Measurements from ENCODE around the gene FSTL5.

Gene FSTL5

GRCh38 chr4:162117051-162117450, 46.7 kb downstream of the FSTL5 start:
- Histone ChIP-seq H3K36me3 (replicated peaks; ENCODE audit: insufficient read depth, low read length) (no peaks in the 10 kb centered on the region), H3K79me2 (ENCODE audit: low read length) (no peaks in the 10 kb centered on the region), H3K9me3 (replicated peaks; ENCODE audit: insufficient read depth, low read length) (no peaks in the 10 kb centered on the region), H3K27ac (ENCODE audit: low read length) (no peak overlapping the region), H3K9ac (ENCODE audit: low read length) (no peak overlapping the region), H3K27me3 (replicated peaks; ENCODE audit: insufficient read depth, low read length) (no peaks in the 10 kb centered on the region), H3K4me1 (ENCODE audit: low read length) (no peaks in the 10 kb centered on the region), H3K4me2 (ENCODE audit: low read depth, low read length) (no peak overlapping the region), H4K20me1 (ENCODE audit: insufficient read depth, low read length) (no peaks in the 10 kb centered on the region), H3K9me2 (replicated peaks; ENCODE audit: insufficient read depth, low read length) (no peaks in the 10 kb centered on the region), H3K4me3 (ENCODE audit: low read length) (no peak overlapping the region), H2AFZ (ENCODE audit: low read length) (no peak overlapping the region), H3F3A (ENCODE audit: insufficient read depth, low read length) (no peaks in the 10 kb centered on the region)
- no peak for TF ChIP-seq EZH2 (optimal IDR thresholded peaks at IDR 0.05; ENCODE audit: low read depth, low read length)
- TF ChIP-seq EZH2phosphoT487 (IDR thresholded peaks at IDR 0.05; ENCODE audit: low read length): no peak
- TF ChIP-seq CTCF (IDR thresholded peaks at IDR 0.05; ENCODE audit: low read length): no peak
- DNase-seq: no peak

DNA sequence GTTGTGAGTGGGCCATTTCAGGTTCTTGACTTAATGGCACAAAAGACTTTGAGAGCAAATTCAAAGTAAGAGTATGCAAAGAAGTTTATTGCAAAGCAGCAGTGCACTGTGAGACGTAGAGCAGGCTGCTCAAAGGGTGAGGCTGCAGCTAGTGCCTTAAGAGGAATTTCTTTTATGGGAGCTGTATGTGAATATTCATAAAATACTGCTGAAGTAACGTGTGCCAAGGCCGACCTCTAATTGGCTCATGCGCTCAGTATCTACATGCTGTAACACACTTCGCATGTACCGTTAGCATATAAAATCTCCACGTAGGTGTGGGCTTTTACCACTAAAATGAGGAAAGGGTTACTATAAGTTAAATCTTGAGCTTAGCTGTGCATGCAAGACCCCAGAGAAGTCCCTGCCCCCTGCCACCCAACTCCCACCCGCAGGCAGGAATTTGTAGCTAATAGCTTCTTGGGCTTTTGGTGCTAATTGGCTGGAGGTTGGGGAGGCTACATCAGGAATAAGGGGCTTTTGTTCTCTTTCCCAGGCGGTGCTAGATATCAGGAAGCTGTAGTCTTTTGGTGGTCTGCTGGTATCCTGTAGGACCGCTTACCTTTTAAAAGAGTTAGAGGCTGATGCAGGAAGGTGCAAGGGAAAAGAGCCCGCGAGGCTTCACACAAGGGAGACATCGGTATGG, 47.6 kb downstream of the FSTL5 start:
- H3K9ac ChIP-seq (ENCODE audit: low read length): no peak overlapping the region
- DNase-seq: no peak
- no peaks in the 10 kb centered on the region for H3K36me3 ChIP-seq (replicated peaks; ENCODE audit: insufficient read depth, low read length)
- H3K9me2 ChIP-seq (replicated peaks; ENCODE audit: insufficient read depth, low read length): no peaks in the 10 kb centered on the region
- H3K9me3 ChIP-seq (replicated peaks; ENCODE audit: insufficient read depth, low read length): no peaks in the 10 kb centered on the region
- no peak overlapping the region for H3K4me2 ChIP-seq (ENCODE audit: low read depth, low read length)
- H3K27me3 ChIP-seq (replicated peaks; ENCODE audit: insufficient read depth, low read length): no peaks in the 10 kb centered on the region
- no peak overlapping the region for H3K27ac ChIP-seq (ENCODE audit: low read length)
- H3K4me3 ChIP-seq (ENCODE audit: low read length): no peak overlapping the region
- no peaks in the 10 kb centered on the region for H3K79me2 ChIP-seq (ENCODE audit: low read length)
- TF ChIP-seq EZH2phosphoT487 (IDR thresholded peaks at IDR 0.05; ENCODE audit: low read length) (no peak), CTCF (IDR thresholded peaks at IDR 0.05; ENCODE audit: low read length) (no peak), EZH2 (optimal IDR thresholded peaks at IDR 0.05; ENCODE audit: low read depth, low read length) (no peak)
- no peaks in the 10 kb centered on the region for H3F3A ChIP-seq (ENCODE audit: insufficient read depth, low read length)
- H4K20me1 ChIP-seq (ENCODE audit: insufficient read depth, low read length): no peaks in the 10 kb centered on the region
- no peaks in the 10 kb centered on the region for H3K4me1 ChIP-seq (ENCODE audit: low read length)
- H2AFZ ChIP-seq (ENCODE audit: low read length): no peak overlapping the region

GRCh38 chr4:162115333-162115732, 48.5 kb downstream of the FSTL5 start:
- no peaks in the 10 kb centered on the region for H3K36me3 ChIP-seq (replicated peaks; ENCODE audit: insufficient read depth, low read length)
- no peaks in the 10 kb centered on the region for H3F3A ChIP-seq (ENCODE audit: insufficient read depth, low read length)
- no peak overlapping the region for H3K27ac ChIP-seq (ENCODE audit: low read length)
- TF ChIP-seq EZH2 (optimal IDR thresholded peaks at IDR 0.05; ENCODE audit: low read depth, low read length) (no peak), CTCF (IDR thresholded peaks at IDR 0.05; ENCODE audit: low read length) (no peak), EZH2phosphoT487 (IDR thresholded peaks at IDR 0.05; ENCODE audit: low read length) (no peak)
- no peak overlapping the region for H3K9ac ChIP-seq (ENCODE audit: low read length)
- H3K79me2 ChIP-seq (ENCODE audit: low read length): no peaks in the 10 kb centered on the region
- no peak overlapping the region for H2AFZ ChIP-seq (ENCODE audit: low read length)
- H3K4me3 ChIP-seq (ENCODE audit: low read length): no peak overlapping the region
- H3K4me1 ChIP-seq (ENCODE audit: low read length): no peaks in the 10 kb centered on the region
- H3K27me3 ChIP-seq (replicated peaks; ENCODE audit: insufficient read depth, low read length): no peaks in the 10 kb centered on the region
- no peaks in the 10 kb centered on the region for H4K20me1 ChIP-seq (ENCODE audit: insufficient read depth, low read length)
- no peaks in the 10 kb centered on the region for H3K9me3 ChIP-seq (replicated peaks; ENCODE audit: insufficient read depth, low read length)
- no peak overlapping the region for H3K4me2 ChIP-seq (ENCODE audit: low read depth, low read length)
- H3K9me2 ChIP-seq (replicated peaks; ENCODE audit: insufficient read depth, low read length): no peaks in the 10 kb centered on the region
- DNase-seq: no peak
